RWPE1 (cell line): ENCODE results near the gene BDNF.

Experiments used
- CTCF ChIA-PET: fragments of 350-600 bp; sonication (Branson Sonifier 250); formaldehyde crosslinking; extraction: SDS; loops from one replicate; lab custom pipeline; 2021; lab: Yijun Ruan, JAX
- POLR2A ChIA-PET: fragments of 400-600 bp; formaldehyde crosslinking; extraction: SDS; loops from one replicate; lab custom pipeline; 2020; ENCODE audit warnings: antibody characterized with exemption; ENCODE audit not compliant: low non-redundant PET; lab: Yijun Ruan, JAX
- DNase-seq: peaks from one replicate; pipeline ENCODE4 v3.0.0; 2012; ENCODE audit warnings: low spot score
- H3K27ac ChIP-seq: fragments of 450-650 bp; 2 replicates; pipeline ENCODE4 v1.5.1; 2017
- CTCF ChIP-seq: fragments of 450-650 bp; conservative IDR thresholded peaks from 2 replicates; pipeline ENCODE4 v1.5.1; 2017; ENCODE audit warnings: low read depth, mild to moderate bottlenecking

BDNF gene

GRCh38 chr11:27711725-27712124 is 11.5 kb upstream of the BDNF start:
- POLR2A ChIA-PET, result no interaction called here
- DNase-seq, result no peak
- TF ChIP-seq CTCF, result no peak
- no peak overlapping the region for H3K27ac ChIP-seq
- CTCF ChIA-PET, result interaction anchor here (2.4 kb wide), 1 partner anchor 13 kb away, joined by 13 read pairs; no protein-coding TSS in a partner anchor

GRCh38 chr11:27710536-27710935 is 10.3 kb upstream of the BDNF start:
- ChIA-PET CTCF (interaction anchor here (1.0 to 2.4 kb wide), 2 partner anchors 11 to 357 kb away, joined by 4 to 13 read pairs; no protein-coding TSS in a partner anchor), POLR2A (no interaction called here)
- DNase-seq, result no peak
- TF ChIP-seq CTCF, result no peak
- no peak overlapping the region for H3K27ac ChIP-seq

- TF ChIP-seq CTCF, result no peak
- ChIA-PET CTCF (interaction anchor here (0.6 kb wide), 1 partner anchor 756 kb away, joined by 4 read pairs; no protein-coding TSS in a partner anchor), POLR2A (no interaction called here)
- DNase-seq, result no peak
- no peak overlapping the region for H3K27ac ChIP-seq
Observed at GRCh38 chr11:27707676-27708075, 7.4 kb upstream of the BDNF start.

- peak; percentile 63 for TF ChIP-seq CTCF
- POLR2A ChIA-PET, result no interaction called here
- peak; percentile 46 for DNase-seq
- CTCF ChIA-PET, result interaction anchor here (0.6 to 1.2 kb wide), 6 partner anchors 11 to 1363 kb away, joined by 3 to 8 read pairs (median 4); no protein-coding TSS in a partner anchor
- no peak overlapping the region for H3K27ac ChIP-seq
Observed at GRCh38 chr11:27705873-27706820, 5.9 kb upstream of the BDNF start.

- ChIA-PET CTCF (interaction anchor here (0.6 to 0.8 kb wide), 4 partner anchors 399 to 1627 kb away, joined by 3 to 4 read pairs (median 3); no protein-coding TSS in a partner anchor), POLR2A (no interaction called here)
- DNase-seq, result peak; percentile 34
- TF ChIP-seq CTCF, result no peak
- H3K27ac ChIP-seq, result no peak overlapping the region
Observed at GRCh38 chr11:27703481-27703880, 3.2 kb upstream of the BDNF start.

- no peak for DNase-seq
- H3K27ac ChIP-seq, result no peak overlapping the region
- no peak for TF ChIP-seq CTCF
- ChIA-PET CTCF (interaction anchor here (0.6 to 0.8 kb wide), 3 partner anchors 400 to 565 kb away, joined by 3 to 4 read pairs (median 3); no protein-coding TSS in a partner anchor), POLR2A (no interaction called here)
Observed at GRCh38 chr11:27702811-27703210, 2.6 kb upstream of the BDNF start.
